GM21576 (cell line): ENCODE results near the gene CEACAM19.
"Not testable (repeated sequence)": the region's sequence is repeated elsewhere in the genome, so short reads cannot be mapped to it uniquely, and the experiment has no call there.

Source experiments
- ATAC-seq: cut with Tn5 transposase; IDR thresholded peaks from one replicate; pipeline ENCODE4 v1.9.1; 2021; ENCODE audit warnings: mild to moderate bottlenecking, moderate library complexity; ENCODE audit not compliant: unreplicated experiment

Gene CEACAM19, protein sequence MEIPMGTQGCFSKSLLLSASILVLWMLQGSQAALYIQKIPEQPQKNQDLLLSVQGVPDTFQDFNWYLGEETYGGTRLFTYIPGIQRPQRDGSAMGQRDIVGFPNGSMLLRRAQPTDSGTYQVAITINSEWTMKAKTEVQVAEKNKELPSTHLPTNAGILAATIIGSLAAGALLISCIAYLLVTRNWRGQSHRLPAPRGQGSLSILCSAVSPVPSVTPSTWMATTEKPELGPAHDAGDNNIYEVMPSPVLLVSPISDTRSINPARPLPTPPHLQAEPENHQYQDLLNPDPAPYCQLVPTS

DNA sequence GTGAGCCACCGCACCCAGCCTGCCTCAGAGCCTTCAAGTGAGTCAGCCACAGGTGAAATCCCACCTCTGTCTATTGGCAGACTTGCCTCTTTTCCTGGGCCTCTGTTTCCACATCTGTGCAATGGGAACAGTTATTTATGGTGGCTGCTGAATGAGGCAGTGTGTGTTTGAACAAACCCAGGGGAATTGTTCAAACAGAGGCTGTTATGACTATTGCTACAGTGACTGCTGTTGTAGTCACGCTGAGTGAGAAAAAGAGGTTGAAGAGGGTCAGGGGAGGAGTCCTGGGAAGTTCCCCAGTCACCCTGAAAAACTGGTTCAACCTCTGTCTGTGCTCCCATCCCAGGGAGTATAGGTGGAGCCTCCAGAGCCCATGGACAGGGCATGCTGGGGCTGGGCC lies at the start of gene CEACAM19:
CEACAM19 (plus strand) TSS at position 83 of the 400 bp plus-strand sequence. CDS start 450 bp downstream, outside the sequence.
- ATAC-seq = no peak

DNA sequence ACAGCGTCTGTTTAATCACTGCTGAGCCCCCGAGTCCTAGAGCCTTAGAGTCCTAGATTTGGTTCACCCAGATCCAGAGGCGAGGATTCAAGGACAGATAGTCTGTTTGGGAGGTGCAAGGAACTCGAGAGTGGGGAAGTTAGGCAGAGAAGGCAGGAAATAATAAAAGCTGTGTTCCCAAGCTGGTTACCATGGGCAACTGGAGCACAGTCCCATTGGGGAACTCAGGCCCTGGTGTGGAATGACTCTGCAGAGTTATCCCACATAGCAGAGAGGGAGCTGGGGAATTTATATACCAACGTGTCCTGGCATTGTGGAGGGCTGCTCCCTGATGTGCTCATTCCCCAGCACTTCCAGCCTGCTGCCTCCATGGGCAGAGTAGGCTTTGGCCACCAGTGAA lies 48.2 kb upstream of the CEACAM19 start:
- ATAC-seq = no peak

DNA sequence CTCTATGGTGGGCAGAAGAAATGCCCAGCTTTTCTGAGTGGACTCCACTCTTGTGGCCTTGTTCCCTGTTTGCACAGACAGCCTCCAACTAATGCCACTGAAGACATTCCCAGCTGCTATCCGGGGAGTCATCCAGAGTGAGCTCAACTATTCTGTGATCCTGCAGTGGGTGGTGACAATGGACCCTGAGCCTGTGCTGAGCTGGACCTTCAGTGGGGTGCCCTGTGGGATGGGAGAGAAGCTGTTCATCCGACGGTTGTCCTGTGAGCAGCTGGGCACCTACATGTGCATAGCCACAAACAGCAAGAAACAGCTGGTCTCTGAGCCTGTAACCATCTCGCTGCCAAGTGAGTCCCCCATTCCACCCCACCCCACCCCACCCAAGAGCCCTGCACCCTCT lies 47.7 kb upstream of the CEACAM19 start:
- no peak for ATAC-seq

DNA sequence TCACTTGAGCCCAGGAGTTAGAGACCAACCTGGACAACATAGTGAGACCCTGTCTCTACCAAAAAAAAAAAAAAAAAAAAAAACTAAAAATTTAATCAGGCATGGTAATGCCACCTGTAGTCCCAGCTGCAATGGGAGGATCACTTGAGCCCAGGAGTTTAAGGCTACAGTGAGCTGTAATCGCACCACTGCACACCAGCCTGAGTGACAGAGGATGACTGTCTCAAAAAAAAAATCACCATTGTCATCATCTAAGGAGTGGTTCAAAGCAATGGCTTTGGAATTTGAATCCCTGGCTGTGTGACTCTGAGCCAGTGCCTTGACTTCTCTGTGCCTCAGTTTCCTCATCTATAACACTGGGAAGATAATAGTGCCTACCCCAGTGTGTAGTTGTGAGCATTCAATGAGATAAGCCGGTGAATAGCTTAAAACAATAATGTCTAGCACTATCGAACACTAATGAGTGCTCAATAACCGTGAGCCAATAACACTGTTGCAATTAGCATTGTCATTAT lies 46.4 kb upstream of the CEACAM19 start:
- no peak for ATAC-seq

- ATAC-seq = not testable (repeated sequence)
Observed at GRCh38 chr19:44625637-44626036, 45.6 kb upstream of the CEACAM19 start.

GRCh38 chr19:44626048-44626624 lies 45.1 kb upstream of the CEACAM19 start:
- no peak for ATAC-seq

- ATAC-seq = no peak
Observed at GRCh38 chr19:44627631-44628030, 43.7 kb upstream of the CEACAM19 start.

- ATAC-seq = no peak
Observed at GRCh38 chr19:44628793-44629192, 42.5 kb upstream of the CEACAM19 start.

DNA sequence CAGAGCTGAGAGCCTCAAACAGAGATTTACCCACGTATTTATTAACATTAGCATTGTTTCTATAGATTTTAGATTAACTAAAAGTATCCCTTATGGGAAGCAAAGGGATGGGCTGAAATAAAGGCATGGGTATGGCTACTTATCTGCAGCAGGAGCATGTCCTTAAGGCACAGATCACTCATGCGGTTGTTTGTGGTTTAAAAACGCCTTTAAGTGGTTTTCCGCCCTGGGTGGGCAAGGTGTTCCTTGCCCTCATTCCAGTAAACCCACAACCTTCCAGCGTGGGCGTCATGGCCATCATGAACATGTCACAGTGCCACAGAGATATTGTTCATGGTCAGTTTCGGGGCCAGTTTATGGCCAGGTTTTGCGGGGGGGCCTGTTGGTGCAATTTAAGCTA lies 39.7 kb upstream of the CEACAM19 start:
- ATAC-seq = not testable (repeated sequence)

DNA sequence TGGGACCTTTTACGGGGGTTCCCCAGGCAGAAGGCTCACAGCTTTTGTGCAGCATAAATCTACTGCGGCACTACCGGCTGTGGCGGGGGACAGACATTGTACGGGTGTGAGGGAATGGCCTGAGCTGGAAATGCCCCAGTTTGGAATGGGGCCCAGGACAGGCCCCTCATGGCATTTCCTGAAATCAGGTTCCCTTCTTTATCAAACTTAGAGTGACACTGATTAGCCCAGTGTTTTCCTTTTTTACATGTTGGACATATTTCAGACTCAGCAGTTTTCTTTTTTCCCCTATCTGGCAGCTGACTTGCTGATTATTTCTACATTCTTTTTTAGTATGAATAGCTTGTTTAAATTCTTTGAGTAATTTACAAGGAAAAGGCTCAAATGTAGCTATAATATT lies 37.2 kb upstream of the CEACAM19 start:
- not testable (repeated sequence) for ATAC-seq

- ATAC-seq = no peak
Observed at GRCh38 chr19:44634785-44635184, 36.5 kb upstream of the CEACAM19 start.

- ATAC-seq = no peak
Observed at GRCh38 chr19:44635581-44636438, 35.5 kb upstream of the CEACAM19 start.

GRCh38 chr19:44636439-44637389 lies 34.6 kb upstream of the CEACAM19 start:
- ATAC-seq = no peak

DNA sequence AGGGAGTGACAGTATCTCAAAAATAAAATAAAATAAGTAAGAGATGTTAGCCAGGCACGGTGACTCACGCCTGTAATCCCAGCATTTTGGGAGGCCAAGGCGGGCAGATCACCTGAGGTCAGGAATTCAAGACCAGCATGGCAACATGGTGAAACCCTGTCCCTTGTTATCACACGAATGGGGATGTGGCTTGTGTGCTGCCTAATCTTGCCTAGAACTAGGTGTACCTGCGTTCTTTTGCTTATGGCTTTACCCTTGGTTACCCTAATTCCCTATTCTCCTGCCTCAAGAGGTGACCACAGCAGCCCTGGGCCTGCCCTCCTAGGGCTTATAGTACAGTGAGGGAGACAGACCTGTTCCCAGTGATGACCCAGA lies 33.9 kb upstream of the CEACAM19 start:
- no peak for ATAC-seq

DNA sequence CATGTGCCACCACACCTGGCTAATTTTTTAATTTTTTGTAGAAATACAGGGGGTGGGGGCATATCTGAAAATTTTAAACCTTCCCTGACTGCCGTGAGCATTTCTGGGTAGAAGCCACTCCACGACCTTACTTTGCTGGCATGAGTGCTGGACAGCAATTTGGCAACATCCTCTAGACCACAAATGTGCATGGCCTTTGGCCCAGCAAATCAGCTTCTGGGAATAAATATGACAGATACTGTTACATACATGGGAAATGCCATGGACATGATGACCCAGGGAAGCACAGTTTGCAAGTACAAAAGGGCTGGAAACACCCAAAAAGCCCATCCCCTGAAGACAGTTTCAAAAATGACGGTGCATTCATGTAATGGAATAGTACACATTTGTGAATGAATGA lies 30.8 kb upstream of the CEACAM19 start:
- ATAC-seq = no peak

DNA sequence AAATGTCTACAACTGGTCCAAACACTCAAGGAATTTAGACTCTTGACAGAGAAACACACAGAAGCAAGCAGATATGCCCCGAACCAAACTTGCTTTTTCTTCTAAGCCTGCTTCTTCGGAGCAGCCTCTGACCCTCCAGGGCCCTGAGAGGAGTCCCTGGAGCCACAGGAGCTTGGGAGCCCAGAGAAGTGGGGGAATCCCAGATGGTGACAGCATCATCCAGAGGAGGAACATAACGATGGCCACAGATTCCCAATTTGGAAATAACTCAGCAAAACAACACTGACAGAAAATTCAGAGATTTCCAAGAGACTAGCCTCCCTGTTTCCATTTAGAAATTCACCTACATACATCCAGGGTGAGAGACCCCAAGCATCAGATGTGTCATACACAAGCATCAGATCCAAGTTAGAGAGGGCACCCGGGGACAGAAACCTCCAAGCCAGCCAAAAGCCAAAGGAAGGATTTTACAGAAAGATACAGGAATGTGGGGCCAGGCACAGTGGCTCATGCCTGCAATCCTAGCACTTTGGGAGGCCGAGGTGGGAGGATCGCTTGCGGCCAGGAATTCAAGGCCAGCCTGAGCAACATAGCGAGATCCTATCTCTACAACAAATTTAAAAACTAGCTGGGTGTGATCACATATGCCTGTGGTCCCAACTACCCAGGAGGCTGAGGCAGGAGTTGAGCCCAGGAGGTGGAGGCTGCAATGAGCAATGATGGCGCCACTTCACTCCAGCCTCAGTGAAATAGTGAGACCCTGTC lies 29.6 kb upstream of the CEACAM19 start:
- ATAC-seq = no peak

DNA sequence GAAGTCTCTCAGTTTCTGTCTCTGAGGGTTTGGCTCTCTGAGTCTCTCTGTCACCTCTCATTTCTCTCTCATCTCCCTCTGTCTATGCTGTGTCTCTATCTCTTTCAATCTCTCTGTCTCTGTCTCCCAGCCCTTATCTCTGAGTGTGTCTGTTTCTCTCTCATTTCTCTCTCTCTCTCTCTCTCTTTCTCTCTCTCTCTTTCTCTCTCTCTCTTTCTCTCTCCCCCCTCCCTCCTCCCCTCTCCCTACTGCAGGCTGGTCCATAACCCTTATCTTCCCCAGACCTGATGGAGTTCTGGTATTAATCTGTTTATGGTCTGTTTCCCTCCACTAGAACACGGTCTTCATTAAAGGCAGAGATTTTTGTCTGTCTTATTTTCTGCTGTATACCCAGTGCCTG lies 28.9 kb upstream of the CEACAM19 start:
- no peak for ATAC-seq

- no peak for ATAC-seq
Observed at GRCh38 chr19:44643605-44644401, 27.5 kb upstream of the CEACAM19 start, which contains the start of gene PVR. TSS of gene PVR (plus strand) at chr19:44643910. CDS start at chr19:44644097, 187 bp downstream.
